GM21528 (cell line): Measurements from ENCODE around the gene SPN.
"Not testable (repeated sequence)": the region's sequence is repeated elsewhere in the genome, so short reads cannot be mapped to it uniquely, and the experiment has no call there.

Experiments
- ATAC-seq: cut with Tn5 transposase; IDR thresholded peaks from one replicate; pipeline ENCODE4 v1.9.1; 2021; ENCODE audit warnings: mild to moderate bottlenecking, moderate library complexity; ENCODE audit not compliant: unreplicated experiment, low FRiP score

The SPN gene

DNA sequence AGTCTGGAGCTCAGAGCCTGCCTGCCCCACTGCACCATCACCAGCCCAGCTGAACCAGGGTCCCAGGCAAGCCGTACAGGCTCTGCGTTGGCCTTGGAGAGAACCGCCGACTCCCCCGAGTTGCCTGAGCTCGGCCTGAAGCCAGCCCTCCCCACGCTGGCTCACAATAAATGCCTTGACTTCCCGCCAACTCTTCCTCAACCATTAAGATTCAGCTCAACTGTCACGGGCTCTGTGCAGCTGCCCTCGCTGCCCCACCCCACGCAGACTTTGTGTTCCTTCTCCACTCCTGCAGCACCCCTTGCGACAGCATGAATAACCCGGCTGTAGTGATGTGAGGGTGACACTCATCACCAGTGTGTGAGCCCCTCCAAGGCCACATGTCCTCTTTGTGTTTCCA is 11.1 kb downstream of the SPN start:
- no peak for ATAC-seq

DNA sequence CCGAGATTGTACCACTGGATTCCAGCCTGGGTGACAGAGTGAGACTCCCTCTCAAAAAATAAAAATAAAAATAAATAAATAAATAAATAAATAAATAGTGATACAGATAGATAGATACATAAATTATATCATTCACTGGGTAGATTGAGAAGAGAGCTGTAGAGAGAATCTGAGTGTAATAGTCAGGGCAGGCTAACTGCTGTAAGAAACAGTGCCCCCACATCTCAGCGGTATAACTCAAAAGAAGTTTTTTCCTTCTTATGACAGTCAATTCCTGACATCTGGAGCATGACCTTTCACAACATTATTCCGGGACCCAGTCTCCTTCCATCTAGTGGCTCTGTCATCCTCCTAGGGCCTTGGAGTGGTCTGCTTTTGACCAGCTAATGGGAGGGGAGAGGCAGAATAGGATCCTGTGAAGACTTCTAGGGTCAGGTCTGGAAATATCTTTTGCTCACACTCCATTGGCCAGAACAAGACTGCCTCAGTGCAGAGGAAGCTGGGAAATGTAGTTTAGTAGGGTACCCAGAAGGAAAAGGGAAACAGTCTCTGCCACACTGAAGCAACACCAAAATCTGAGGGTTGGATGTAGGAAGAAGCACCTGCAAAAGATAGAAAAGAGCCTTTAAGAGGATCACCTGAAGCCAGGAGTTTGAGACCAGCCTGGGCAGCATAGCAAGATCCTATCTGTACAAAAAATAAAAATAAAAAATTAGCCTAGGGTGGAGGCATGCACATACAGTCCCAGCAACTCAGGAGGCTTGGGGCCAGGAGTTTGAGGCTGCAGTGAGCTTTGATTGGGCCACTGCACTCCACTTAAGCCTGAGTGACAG is 13.0 kb downstream of the SPN start:
- no peak for ATAC-seq

DNA sequence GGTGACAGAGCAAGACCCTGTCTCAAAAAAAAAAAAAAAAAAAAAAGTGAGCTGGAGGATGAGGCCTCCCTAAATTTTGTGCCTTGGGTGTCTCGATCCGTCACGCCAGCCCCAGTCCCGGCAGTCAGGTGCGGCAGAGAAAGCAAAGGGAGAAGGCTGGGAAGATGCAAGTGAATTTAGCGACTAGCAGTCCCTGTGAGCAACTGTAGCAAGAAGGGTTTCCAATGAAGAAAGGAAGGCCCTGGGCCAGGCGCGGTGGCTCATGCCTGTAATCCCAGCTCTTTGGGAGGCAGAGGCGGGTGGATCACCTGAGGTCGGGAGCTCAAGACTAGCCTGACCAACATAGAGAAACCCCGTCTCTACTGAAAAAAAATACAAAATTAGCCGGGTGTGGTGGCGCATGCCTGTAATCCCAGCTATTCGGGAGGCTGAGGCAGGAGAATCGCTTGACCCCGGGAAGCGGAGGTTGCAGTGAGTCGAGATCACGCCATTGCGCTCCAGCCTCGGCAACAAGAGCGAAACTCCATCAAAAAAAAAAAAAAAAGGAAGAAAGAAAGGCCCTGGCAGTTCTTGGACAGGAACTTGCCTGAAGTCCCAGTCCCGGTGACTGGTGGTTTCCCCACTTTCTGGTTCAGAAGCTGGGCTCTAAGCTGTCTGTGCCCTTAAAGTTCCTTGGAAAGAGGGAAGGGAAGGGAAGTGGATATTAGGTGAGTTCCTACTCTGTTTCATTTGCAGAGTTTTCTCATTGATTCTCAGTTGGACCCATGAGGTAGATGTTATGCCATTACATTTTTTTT is 14.1 kb downstream of the SPN start:
- no peak for ATAC-seq

DNA sequence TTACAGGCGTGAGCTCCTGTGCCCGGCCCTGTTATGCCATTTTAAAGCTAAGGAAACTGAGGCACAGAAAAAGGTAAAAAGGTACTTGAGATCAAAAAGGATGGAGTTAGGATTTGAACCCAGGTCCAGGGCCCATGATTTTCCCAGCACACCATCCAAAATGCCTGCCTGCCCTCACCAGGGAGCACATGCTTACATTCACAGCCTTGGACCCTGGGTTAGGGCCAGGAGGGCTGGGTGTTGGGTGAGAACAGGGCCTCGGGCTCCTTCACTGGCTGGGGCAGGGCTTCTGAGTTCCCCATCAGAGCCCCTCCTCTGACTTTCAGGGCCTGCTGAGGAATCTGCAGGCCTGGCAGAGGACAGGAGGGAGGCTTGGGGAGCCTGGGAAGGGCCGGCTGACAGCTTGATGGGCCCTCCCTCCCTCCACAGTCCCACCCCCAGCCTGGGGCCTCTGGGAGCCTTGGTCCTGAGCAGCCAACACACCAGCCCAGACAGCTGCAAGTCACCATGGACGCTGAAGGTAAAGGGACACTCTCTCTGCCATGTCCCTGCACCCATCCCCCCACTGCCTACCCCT is 15.7 kb downstream of the SPN start, which contains the start of gene QPRT:
Gene QPRT, plus strand, starts transcription at position 490 of the 577 bp plus-strand sequence. Its CDS starts 18 bp downstream, at position 508.
- no peak for ATAC-seq

DNA sequence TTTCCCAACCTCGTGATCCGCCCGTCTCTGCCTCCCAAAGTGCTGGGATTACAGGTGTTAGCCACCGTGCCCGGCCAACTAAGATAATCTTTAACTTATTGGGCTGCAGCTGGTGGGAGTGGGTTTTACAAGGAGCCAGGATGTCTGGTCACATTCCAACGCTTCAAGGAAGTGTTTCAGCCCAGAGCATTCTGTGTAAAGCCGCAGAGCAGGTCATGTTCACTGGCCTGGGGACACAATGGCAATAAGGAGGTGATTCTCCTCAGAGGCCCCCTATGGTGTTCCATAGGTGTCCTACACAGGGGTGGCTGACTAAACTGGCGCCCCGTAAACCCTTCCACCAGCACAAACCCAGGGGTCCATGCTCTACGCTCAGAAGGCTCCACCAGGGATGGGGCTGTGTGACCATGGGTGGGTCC is 17.1 kb downstream of the SPN start:
- no peak for ATAC-seq

DNA sequence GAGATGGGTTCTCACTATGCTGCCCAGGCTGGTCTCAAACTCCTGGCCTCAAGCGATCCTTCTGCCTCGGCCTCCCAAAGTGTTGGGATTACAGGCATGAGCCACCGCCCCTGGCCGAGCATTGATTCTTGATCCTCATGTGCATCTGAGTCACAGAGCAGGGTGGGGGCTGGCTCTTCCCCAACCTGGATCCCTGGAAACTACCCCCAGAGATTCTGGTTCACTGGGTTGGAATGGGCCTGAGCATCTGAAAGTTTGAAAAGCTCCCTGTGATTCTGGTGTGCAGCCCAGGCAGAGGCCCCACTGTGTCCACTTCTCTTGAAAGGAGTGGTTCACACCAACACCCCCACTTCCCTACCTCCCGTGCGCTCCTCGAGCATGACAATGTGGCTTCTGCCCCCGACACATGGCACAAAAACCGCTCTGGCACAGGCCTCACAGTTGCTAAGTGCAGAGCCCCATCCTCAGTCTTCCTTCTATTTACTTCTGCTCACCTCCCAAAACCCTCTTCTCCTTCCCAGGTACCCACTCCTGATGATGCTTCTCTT is 20.6 kb downstream of the SPN start:
- ATAC-seq, result no peak

DNA sequence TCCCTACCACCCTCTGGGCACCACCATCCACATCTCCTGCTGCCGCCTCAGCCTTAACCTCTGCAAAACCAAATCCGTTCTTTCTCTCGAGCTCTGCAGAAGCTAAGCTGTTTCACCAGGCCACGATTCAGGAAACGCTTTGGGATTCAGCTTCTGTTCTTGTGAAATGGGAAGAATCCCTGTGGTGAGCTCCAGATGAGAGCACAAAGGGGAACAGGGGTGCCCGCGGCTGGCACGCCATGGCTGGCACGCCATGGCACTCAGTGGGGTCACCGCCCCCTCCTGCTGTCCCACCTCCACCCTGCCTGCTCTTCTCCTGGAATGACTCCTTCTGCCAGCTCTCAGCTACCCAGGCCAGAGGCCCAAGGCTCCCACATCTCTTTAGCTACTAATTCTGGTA is 21.6 kb downstream of the SPN start:
- ATAC-seq, result no peak

DNA sequence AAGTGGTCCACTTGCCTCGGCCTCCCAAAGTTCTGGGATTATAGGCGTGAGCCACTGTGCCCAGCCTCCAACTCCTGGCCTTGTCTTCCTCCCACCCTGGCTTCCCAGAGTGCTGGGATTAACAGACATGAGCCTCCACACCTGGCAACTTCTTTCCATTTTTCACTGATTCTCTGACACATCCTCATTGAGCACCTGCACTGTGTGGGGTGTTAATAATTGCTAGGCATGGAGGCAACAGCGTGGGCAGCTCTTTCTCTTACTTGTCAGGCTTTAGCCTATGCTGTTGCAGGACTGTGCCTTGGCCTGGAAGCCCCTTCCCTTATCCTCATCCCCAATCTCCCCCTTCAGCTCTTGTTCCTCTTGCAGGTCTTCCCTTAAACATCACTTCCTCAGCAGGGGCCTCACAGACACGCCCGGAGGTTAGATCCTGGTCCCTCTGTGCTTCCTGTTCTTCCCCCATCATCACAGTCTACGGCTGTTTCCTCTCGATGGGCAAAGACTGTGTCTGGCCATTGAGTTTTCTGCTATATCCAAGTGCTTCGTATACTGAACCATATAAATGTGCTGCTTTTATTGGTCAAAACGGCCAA is 23.8 kb downstream of the SPN start:
- ATAC-seq, result no peak

DNA sequence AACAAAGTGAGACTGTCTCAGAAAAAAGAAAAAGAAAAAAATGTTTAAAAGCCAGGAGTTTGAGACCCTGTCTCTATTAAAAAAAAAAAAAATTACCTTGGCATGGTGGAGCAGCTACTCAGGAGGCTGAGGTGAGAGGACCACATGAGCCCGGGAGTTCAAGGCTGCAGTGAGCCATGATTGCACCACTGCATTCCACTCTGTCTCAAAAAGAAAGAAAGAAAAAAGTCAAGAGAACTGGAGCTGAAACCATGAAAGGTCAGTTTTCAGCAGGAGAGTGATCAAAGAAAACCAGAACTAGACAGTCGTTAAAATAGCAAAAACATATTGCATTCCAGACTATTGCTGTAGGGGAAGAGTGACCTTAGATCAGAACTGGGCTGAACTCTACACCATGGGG is 24.7 kb downstream of the SPN start:
- no peak for ATAC-seq

DNA sequence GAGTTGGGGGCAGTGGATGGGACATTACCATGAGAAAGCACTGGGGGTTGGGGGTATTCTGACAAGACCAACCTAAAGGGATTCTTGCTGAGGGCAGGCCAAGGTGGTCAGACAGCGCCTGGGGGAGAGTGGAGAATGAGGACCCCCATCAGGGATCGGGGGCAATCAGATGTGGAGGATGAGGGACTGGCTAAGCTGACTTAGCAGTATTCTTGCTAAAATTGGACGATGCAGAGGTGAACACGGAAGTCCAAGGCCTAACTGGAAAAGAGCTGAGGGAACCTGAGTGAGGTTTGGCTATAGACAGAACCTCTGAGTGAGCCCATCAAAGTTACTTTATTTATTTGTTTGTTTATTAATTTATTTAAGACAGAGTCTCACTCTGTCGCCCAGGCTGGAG is 25.1 kb downstream of the SPN start:
- no peak for ATAC-seq

DNA sequence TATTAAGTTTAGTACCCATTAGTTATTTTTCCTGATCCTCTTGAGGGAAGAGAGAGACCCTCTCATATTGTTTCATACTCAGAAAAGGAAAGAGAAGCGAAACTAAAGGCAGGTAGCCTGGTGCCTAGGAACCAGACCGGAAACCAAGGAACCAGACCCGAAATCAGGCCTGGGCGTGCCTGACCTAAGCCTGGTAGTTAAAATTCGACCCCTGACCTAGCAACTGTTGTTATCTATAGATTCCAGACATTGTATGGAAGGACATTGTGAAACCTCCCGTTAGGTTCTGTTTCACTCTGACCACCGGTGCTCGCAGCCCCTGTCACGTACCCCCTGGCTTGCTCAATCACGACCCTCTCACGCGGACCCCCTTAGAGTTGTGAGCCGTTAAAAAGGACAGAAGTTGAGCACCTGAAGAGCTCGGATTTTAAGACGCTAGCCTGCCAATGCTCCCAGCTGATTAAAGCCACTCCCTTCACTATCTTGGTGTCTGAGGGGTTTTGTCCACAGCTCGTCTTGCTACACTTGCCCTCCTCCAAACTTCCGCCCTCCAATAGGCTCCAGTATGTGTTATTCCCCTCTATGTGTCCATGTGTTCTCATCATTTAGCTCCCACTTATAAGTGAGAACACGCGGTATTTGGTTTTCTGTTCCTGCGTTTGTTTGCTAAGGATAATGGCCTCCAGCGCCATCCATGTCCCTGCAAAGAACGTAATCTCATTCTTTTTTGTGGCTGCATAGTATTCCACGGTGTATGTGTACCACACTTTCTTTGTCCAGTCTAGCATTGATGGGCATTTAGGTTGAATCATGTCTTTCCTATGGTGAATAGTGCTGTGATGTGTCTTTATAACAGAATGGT is 26.7 kb downstream of the SPN start:
- ATAC-seq, result not testable (repeated sequence)

DNA sequence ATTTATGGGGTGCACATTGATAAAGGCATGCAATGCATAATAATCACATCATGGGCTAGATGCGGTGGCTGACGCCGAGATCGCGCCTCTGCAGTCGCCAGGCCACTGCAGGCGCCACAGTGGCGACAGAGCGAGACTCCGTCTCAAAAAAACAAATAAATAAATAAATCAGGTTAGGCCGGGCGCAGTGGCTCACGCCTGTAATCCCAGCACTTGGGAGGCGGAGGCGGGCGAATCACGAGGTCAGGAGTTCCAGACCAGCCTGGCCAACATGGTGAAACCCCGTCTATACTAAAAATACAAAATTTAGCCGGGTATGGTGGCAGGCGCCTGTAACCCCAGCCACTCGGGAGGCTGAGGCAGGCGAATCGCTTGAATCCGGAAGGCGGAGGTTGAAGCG is 29.6 kb downstream of the SPN start:
- ATAC-seq, result not testable (repeated sequence)

DNA sequence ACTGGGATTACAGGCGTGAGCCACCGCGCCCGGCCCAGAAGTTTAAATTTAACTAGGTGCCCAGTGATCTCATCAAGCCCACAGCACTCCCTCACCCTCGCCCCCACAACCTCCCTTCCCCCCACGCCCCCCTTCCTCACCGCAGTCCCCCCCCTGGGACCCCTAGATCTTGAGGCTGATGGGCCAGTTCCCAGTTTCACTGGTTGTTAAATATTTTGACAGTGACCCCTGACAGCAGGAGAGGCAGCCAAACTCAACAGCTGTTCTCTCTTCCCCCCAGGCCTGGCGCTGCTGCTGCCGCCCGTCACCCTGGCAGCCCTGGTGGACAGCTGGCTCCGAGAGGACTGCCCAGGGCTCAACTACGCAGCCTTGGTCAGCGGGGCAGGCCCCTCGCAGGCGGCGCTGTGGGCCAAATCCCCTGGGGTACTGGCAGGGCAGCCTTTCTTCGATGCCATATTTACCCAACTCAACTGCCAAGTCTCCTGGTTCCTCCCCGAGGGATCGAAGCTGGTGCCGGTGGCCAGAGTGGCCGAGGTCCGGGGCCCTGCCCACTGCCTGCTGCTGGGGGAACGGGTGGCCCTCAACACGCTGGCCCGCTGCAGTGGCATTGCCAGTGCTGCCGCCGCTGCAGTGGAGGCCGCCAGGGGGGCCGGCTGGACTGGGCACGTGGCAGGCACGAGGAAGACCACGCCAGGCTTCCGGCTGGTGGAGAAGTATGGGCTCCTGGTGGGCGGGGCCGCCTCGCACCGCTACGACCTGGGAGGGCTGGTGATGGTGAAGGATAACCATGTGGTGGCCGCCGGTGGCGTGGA is 31.5 kb downstream of the SPN start:
- no peak for ATAC-seq

DNA sequence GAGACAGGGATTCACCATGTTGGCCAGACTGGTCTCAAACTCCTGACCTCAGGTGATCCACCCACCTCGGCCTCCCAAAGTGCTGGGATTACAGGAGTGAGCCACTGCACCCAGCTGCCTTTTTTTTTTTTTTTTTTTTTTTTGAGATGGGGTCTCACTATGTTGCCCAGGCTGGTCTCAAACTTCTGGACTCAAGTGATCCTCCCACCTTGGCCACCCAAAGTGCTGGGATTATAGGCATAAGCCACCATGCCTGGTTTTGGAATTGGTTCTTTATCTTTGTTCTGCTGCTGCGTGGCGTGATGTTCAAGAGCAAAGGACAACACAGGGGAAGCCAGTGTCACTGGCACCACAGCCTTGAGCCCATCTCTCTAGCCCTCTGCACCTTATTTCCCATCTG is 32.6 kb downstream of the SPN start:
- ATAC-seq, result not testable (repeated sequence)

DNA sequence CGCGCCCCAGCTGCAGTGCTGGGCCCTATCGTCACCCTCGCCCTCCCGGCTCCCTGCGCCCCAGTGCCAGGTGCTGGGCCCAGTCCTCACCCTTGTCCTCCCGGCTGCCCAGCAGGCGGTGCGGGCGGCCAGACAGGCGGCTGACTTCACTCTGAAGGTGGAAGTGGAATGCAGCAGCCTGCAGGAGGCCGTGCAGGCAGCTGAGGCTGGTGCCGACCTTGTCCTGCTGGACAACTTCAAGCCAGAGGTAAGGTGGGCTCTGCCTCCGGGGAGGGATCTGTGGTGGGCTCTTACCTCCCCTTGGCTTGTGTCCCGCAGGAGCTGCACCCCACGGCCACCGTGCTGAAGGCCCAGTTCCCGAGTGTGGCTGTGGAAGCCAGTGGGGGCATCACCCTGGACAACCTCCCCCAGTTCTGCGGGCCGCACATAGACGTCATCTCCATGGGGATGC is 33.9 kb downstream of the SPN start:
- ATAC-seq, result no peak

DNA sequence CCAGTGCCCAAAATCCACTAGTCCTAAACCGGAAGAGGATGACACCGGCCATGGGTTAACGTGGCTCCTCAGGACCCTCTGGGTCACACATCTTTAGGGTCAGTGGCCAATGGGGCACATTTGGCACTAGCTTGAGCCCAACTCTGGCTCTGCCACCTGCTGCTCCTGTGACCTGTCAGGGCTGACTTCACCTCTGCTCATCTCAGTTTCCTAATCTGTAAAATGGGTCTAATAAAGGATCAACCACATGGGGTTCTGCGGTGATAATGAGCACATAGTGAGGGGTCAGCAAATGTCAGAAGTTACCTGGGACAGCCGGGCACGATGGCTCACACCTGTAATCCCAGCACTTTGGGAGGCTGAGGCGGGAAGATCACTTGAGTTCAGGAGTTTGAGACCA is 34.3 kb downstream of the SPN start:
- no peak for ATAC-seq

DNA sequence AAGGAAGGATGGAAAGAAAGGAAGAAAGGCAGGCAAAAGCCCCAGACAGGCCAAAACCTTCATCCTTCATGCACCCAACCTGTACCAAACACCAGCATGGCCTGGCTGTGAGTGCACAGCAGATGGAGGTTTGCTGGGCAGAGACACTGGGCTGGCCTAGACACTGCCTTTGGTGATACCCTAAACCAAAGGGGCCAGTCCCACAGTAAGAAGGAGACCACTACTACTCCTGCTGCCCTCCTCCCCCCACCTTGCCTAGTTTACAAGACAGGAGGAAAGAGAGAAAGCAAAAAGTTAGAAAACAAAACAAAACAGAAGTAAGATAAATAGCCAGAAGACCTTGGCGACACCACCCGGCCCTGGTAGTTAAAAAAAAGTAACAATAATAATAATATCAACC is 35.0 kb downstream of the SPN start:
- no peak for ATAC-seq

DNA sequence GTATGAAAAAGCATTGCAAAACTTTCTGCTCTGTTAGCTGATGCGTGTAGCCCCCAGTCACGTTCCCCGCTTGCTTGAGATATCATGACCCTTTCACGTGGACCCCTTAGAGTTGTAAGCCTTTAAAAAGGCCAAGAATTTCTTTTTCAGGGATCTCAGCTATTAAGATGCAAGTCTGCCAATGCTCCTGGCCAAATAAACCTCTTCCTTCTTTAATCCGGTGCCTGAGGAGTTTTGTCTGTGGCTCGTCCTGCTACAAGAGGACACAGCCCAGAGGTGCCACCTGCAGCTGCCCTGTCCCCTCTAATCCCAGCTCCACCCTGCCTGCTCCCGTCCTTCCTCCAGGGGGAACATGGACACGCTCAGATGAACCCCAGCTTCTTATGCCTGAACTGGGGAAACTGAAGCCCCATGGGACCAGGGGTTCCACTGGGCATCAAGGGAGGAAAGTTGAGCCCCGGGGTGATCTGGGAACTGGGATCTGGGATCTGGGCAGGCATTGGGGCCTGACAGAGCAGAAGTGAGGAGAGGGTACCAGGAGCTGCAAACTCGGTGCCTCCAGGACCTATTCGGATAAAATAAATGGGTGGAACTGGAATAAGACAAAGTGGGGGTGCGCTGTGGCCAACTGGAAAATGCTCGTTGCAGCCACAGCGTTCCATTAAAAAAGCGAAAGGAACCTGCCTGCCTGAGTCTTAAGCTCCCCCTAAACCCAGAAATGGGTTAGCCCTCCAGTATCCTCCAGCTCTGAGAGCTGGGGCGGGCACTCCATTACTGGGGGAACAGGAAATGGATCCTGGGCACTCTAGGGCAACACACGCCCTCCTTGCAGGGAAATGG is 35.7 kb downstream of the SPN start:
- no peak for ATAC-seq
